Measurements from ENCODE around the gene BABAM2.

The BABAM2 gene

DNA sequence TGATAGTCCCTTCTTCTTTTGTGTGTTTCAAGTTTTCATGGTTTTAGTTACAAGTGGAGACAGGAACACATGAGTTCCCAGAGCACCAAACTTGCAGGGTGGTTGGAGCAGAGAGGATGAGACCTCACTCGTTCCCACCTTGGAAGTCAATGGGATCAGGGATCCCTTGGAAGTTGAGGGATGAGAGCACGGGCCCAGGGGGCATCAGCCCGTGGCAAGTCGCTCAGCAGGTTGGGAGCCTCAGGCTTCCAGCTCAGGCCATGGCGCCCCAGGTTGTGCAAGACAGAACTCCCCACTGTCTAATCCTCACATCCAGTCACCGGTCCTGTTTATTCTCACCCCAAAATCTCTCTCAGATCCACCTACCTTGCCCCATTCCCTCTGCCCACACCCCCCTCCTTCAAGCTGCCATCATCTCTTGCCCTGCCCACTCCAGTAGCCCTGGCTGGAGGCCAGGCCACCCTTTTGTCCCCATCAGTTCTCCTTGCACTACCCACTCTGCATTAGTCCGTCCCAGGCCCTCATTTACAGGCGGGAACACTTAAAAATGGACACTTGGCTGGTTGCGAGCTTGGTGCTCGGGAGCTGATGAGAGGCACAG, 464.5 kb downstream of the BABAM2 start:
- DNase-seq, result no peak

DNA sequence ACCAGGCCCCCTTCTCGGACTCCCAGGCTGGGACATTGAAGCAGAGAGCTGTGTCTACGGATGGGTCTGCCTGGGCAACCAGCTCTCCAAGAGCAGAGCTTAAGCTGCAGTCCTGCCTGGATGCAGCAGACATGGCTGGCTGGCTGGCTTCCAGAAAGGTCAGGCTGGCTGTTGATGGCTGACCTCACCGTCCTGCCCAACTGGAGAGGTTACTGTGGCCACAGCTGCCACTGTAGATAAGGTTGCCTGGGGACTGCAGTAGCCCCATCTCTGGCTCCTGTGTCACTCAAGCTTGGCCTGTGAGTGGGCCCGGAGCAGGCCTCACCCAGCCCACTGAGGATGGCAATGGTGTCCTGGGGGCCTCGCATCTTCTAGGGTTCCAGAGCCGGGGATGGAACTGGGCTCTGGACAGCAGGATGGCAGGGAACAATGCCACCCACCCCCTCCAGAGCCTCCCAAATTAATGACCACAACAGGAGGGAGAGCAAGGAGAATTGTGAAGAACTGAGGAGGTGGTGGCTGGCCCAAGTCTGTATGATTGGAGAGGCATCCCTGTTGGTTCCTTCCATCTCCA, 465.1 kb downstream of the BABAM2 start:
- DNase-seq, result no peak

DNA sequence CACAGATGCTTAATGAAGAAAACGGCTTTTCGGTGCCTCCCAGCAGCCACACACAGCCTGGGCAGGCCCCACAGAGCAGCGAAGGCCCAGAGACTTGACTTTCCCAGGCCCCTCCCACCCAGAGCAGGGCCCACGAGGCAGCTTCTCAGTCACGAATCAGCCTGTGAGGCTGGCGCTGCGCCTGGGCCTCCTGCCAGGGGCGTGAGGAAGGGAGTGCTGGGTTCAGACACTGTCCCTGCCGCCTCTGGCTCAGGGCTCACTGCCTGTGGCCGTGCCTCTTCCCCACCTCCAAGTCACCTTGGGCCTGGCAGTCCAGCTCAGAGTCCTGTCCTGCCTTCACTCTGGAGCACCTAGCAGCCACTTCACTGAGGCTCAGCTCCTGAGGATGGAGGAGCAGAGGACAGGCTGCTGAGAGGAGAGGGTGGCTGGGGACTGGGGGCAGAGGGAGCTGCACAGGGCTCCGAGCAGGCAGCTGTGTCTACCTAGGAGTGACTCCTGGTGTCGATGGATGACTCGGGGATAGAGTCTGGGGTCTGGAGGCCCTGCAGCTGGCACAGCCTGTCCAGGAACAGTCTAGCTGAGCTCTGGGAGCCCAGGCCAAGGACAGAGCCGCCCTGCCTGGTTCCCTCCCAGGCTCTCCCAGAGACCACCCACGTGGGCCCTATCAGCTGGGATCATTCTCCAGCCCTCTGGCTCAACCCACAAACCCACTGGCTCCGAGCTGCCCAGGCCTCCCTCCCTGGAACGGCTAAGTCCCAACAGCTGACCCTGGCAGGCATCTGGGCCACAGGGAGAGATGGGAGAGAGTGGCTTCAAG, 465.8 kb downstream of the BABAM2 start:
- DNase-seq, result peak; percentile 41

DNA sequence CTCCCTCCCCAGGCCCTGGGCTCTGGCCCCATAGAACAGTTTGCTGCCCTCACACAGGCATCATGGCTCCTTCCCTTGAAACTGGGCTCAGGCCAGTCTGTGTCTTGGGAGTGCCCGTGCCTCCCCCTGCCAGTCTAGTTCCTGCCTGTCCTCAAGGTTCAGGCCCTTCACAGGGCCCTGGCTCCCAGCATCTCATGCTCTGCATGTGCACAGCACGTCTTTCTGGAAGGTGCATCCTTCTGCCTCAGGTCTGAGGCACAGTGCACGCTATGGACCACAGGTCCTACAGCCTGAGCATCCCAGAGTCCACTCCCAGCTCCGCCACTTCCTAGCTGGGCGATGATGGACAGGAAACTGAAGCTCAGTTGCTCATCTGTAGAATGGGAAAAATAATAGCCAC, 466.5 kb downstream of the BABAM2 start:
- no peak for DNase-seq

GRCh38 chr2:28357948-28358667, 467.6 kb downstream of the BABAM2 start:
- DNase-seq, result no peak

GRCh38 chr2:28358668-28359201, 468.2 kb downstream of the BABAM2 start:
- no peak for DNase-seq

DNA sequence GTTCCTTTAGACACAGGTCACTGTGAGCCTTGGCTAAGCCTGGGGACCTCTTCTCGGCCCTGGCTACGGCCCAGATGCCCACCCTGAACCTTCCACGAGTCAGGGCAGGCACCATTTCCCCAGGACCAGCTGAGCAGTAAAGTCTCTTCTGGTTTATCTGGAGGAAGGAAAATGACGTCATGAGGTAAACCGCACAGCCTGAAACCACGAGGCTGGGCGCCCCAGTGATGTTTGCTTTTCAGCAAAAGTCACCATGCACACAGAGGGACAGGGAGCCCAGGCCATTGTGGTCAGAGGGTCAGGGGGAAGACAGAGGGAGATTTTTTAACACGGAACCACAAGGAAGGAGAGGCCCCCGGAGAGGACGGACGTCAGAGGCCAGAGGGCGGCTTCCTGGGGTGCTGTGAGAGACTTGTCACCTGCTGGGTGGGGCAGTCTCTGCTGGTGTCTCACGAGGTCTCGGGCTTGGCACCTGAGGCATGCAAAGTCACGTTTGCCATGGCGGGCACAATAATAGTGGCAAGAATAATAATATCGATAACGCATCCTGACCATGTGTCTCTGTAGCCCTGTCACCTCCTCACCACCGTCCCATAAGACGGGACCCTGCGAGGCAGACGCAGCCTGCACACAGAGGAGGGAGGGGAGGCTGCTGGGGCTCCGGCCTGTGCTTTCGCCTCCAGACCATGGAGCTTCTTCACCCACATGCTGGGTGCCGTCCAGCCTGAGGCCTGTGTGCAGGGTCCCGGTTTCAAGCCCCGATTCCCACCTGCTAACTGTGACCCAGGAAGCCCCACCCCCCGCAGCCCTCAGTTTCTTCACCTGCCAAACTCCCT, 468.9 kb downstream of the BABAM2 start:
- DNase-seq, result no peak

- no peak for DNase-seq
These were observed 469.7 kb downstream of the BABAM2 start for GRCh38 chr2:28360058-28360717.

- no peak for DNase-seq
These were observed 470.3 kb downstream of the BABAM2 start for GRCh38 chr2:28360718-28361293.

- no peak for DNase-seq
These were observed 471.6 kb downstream of the BABAM2 start for GRCh38 chr2:28361991-28362710.

GRCh38 chr2:28362991-28363521, 472.5 kb downstream of the BABAM2 start:
- no peak for DNase-seq

GRCh38 chr2:28363686-28364280, 473.3 kb downstream of the BABAM2 start:
- DNase-seq, result no peak

DNA sequence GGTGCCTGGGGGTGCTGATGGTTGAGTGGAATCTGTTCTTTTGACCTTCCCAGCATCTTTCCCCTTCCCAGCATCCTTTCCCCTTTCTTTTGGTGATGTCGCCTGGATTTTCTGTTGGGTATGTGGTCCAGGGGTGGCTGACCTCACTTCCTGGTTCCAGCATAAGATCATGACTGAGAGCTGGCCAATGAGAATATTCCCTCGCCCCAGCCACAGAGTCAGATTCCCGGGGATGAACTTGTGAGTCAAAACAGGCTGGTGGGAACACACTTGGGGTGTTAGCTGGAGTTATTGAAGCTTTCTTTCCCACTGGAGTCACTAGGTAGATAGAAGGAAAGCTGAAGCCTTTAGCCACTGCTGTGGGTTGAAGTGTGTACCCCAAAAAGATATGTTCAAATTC, 474.1 kb downstream of the BABAM2 start:
- DNase-seq, result no peak

DNA sequence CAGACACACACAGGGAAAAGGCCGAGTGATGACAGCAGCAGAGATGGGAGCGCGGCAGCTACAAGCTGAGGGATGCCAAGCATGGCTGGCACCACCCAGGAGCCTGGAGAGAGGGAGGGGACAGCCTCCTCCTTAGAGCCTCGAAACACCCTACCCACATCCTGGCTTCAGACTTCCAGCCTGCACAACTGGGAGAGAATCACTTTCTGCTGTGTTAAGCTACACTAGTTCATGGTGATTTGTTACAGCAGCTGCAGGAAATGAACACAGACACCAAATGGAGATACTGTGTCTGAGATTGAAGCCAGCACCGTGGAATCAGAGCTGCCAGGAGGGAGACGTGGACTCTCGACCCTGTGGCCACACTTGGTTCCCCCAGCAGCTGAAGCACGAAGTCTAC, 474.6 kb downstream of the BABAM2 start:
- DNase-seq, result no peak

DNA sequence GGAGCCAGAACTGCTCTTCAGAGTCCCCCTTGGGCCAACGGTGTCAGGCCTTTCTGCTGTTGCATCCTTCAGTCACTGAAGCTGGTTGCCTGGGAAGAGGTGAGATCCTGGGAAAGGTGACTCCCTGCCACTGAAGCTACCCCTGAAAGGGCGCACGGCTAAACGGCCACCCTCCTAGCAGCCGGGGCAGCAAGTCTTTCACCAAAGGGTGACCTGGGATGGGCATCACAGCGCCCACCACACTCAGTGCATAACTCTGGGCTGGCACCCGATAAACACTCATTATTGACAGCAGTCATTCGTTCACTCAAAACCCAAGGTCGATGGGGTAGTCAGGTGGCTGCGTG, 475.6 kb downstream of the BABAM2 start:
- DNase-seq, result no peak

DNA sequence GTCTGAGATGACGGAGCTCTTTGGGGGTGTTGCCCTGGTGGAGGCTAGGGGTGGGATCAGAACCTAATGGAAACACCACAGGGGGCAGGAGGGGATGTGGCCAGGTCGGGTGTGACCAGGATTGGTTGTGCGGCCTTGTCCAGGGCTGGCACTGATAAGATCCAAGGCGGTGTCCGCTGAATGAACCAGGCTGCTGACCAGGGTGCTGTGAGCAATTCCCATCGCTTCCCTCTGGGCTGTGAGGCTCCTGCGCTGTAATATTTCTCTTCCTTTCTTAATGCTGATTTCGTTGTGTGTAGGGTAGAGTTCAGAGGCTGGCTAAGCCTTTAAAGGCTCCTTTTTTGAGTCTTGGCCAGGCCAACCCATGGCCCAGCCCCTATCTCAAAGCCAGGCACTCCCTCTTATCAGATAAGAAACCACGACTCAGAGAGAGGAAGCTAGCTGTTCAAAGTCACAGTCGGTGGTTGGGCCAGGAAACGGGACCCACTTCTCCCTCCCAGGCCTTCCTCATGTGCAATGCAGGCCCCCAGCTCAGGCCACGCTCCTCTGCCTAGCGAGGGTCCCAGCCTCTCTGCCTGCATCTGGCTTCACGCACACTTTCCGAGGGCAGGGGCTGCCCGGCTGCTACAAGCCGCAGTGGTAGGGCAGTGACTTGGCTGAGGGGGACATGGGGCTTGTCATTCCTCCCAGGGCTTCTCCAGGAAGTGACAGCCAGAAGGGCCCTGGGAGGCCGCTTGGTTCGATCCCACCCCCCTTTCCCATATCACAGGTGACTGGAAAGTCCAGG, 476.2 kb downstream of the BABAM2 start:
- DNase-seq, result no peak

GRCh38 chr2:28367667-28368356, 477.3 kb downstream of the BABAM2 start:
- no peak for DNase-seq

- no peak for DNase-seq
These were observed 477.8 kb downstream of the BABAM2 start for GRCh38 chr2:28368357-28368798.

- DNase-seq, result no peak
These were observed 478.8 kb downstream of the BABAM2 start for GRCh38 chr2:28369358-28369757.
